ENCODE measurements around the gene CDK5R1.
"Not testable (repeated sequence)": the region's sequence is repeated elsewhere in the genome, so short reads cannot be mapped to it uniquely, and the experiment has no call there.

CDK5R1 gene

GRCh38 chr17:32449963-32450362 lies 36.8 kb upstream of the CDK5R1 start:
- Histone ChIP-seq H3K27ac (ENCODE audit: poor library complexity, severe bottlenecking) (no peak overlapping the region), H3K36me3 (ENCODE audit: low read depth) (peaks cover 86% of the 10 kb centered on the region), H3K4me3 (ENCODE audit: severe bottlenecking) (no peak overlapping the region), H3K4me1 (ENCODE audit: insufficient read depth, poor library complexity, severe bottlenecking) (peaks cover 7% of the 10 kb centered on the region), H3K27me3 (ENCODE audit: insufficient read depth, poor library complexity, severe bottlenecking) (no peaks in the 10 kb centered on the region), H3K9me3 (ENCODE audit: severe bottlenecking) (no peaks in the 10 kb centered on the region)
- no peak for DNase-seq (ENCODE audit: low spot score)
- no peak for TF ChIP-seq CTCF (IDR thresholded peaks at IDR 0.05; ENCODE audit: poor library complexity, severe bottlenecking)
- no peak for ATAC-seq (ENCODE audit: low read depth)

GRCh38 chr17:32450379-32450778 lies 36.4 kb upstream of the CDK5R1 start:
- not testable (repeated sequence) for H3K4me1 ChIP-seq (ENCODE audit: insufficient read depth, poor library complexity, severe bottlenecking); DNase-seq (ENCODE audit: low spot score); ATAC-seq (ENCODE audit: low read depth); H3K27me3 ChIP-seq (ENCODE audit: insufficient read depth, poor library complexity, severe bottlenecking); H3K27ac ChIP-seq (ENCODE audit: poor library complexity, severe bottlenecking); H3K9me3 ChIP-seq (ENCODE audit: severe bottlenecking); H3K4me3 ChIP-seq (ENCODE audit: severe bottlenecking)
- H3K36me3 ChIP-seq (ENCODE audit: low read depth) = peaks cover 89% of the 10 kb centered on the region

GRCh38 chr17:32451879-32452278 lies 34.9 kb upstream of the CDK5R1 start:
- H3K27me3 ChIP-seq (ENCODE audit: insufficient read depth, poor library complexity, severe bottlenecking) = no peaks in the 10 kb centered on the region
- H3K27ac ChIP-seq (ENCODE audit: poor library complexity, severe bottlenecking) = no peak overlapping the region
- H3K4me3 ChIP-seq (ENCODE audit: severe bottlenecking) = no peak overlapping the region
- no peak for TF ChIP-seq CTCF (IDR thresholded peaks at IDR 0.05; ENCODE audit: poor library complexity, severe bottlenecking)
- H3K4me1 ChIP-seq (ENCODE audit: insufficient read depth, poor library complexity, severe bottlenecking) = no peaks in the 10 kb centered on the region
- no peaks in the 10 kb centered on the region for H3K9me3 ChIP-seq (ENCODE audit: severe bottlenecking)
- H3K36me3 ChIP-seq (ENCODE audit: low read depth) = peaks cover 91% of the 10 kb centered on the region
- ATAC-seq (ENCODE audit: low read depth) (no peak), DNase-seq (ENCODE audit: low spot score) (no peak)

- no peak for ATAC-seq (ENCODE audit: low read depth)
These were observed 34.5 kb upstream of the CDK5R1 start for GRCh38 chr17:32452281-32452680.

GRCh38 chr17:32453370-32453769 lies 33.4 kb upstream of the CDK5R1 start:
- Histone ChIP-seq H3K27ac (ENCODE audit: poor library complexity, severe bottlenecking) (no peak overlapping the region), H3K36me3 (ENCODE audit: low read depth) (peaks cover 91% of the 10 kb centered on the region), H3K27me3 (ENCODE audit: insufficient read depth, poor library complexity, severe bottlenecking) (no peaks in the 10 kb centered on the region), H3K4me1 (ENCODE audit: insufficient read depth, poor library complexity, severe bottlenecking) (no peaks in the 10 kb centered on the region), H3K4me3 (ENCODE audit: severe bottlenecking) (no peak overlapping the region), H3K9me3 (ENCODE audit: severe bottlenecking) (no peaks in the 10 kb centered on the region)
- no peak for TF ChIP-seq CTCF (IDR thresholded peaks at IDR 0.05; ENCODE audit: poor library complexity, severe bottlenecking)
- no peak for ATAC-seq (ENCODE audit: low read depth)
- no peak for DNase-seq (ENCODE audit: low spot score)

More at GRCh38 chr17:32452281-32452680, 34.5 kb upstream of the CDK5R1 start:
- H3K27me3 ChIP-seq (ENCODE audit: insufficient read depth, poor library complexity, severe bottlenecking) = no peaks in the 10 kb centered on the region
- no peaks in the 10 kb centered on the region for H3K9me3 ChIP-seq (ENCODE audit: severe bottlenecking)
- H3K4me3 ChIP-seq (ENCODE audit: severe bottlenecking) = no peak overlapping the region
- H3K36me3 ChIP-seq (ENCODE audit: low read depth) = peaks cover 91% of the 10 kb centered on the region
- H3K27ac ChIP-seq (ENCODE audit: poor library complexity, severe bottlenecking) = no peak overlapping the region
- no peak for DNase-seq (ENCODE audit: low spot score)
- no peaks in the 10 kb centered on the region for H3K4me1 ChIP-seq (ENCODE audit: insufficient read depth, poor library complexity, severe bottlenecking)
- no peak for TF ChIP-seq CTCF (IDR thresholded peaks at IDR 0.05; ENCODE audit: poor library complexity, severe bottlenecking)
